Measurements from ENCODE around the gene ZNF280A. TPM values are rescaled to one million over a fixed set of nuclear protein-coding genes. Genes with fewer than 3 reads are reported as not detected.

The ZNF280A gene
- total and polyA plus RNA-seq, 9 of the 15 experiments (the other 6 are each of a cell fraction or from before 2014, with no cell fraction given): 19.0 to 40.8 (median 28.6) TPM

DNA sequence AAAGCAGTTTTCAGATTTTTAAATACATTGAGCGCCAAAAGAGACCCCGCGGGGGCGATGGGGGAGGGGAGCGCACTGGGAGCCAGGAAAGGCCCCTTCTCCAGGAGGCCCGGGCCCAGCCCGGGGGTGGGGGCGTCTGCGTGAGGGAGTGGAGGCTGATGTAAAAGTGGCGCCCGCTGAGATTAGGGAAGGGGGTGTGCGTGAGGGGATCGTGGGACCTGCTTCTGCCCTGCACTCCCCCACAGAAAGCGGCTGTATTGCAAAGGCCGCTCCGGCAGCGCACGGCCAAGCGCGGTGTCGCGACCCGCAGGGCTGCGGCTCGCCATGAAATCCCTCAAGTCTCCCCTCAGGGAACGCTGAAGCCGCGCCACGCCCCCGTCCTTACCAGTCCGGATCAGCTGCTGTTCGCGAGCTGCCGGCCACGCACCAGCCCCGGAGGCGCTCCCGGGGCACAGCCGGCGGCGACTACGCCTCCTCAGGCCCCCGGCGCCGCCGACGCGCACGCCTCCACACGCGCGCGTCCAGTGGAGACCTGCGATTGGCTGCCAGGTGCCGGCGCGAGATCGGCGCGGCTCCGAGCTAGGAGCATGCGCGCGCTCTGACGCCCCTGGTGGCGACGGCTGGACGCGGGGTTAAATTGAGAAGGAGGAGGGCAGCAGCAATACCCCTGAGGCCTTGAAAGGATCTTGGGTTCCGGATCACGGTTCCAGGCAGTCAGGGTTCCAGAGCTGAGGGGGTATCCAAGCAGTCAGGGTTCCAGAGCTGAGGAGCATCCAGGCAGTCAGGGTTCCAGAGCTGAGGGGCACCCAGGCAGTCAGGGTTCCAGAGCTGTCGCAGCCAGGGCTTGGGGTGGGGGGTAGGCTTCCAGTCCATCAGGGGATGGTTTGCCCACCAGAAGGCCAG, 11.5 kb downstream of the ZNF280A start, which contains the start of gene ZNF280B (continued):
- TF ChIP-seq, protein P1, sequence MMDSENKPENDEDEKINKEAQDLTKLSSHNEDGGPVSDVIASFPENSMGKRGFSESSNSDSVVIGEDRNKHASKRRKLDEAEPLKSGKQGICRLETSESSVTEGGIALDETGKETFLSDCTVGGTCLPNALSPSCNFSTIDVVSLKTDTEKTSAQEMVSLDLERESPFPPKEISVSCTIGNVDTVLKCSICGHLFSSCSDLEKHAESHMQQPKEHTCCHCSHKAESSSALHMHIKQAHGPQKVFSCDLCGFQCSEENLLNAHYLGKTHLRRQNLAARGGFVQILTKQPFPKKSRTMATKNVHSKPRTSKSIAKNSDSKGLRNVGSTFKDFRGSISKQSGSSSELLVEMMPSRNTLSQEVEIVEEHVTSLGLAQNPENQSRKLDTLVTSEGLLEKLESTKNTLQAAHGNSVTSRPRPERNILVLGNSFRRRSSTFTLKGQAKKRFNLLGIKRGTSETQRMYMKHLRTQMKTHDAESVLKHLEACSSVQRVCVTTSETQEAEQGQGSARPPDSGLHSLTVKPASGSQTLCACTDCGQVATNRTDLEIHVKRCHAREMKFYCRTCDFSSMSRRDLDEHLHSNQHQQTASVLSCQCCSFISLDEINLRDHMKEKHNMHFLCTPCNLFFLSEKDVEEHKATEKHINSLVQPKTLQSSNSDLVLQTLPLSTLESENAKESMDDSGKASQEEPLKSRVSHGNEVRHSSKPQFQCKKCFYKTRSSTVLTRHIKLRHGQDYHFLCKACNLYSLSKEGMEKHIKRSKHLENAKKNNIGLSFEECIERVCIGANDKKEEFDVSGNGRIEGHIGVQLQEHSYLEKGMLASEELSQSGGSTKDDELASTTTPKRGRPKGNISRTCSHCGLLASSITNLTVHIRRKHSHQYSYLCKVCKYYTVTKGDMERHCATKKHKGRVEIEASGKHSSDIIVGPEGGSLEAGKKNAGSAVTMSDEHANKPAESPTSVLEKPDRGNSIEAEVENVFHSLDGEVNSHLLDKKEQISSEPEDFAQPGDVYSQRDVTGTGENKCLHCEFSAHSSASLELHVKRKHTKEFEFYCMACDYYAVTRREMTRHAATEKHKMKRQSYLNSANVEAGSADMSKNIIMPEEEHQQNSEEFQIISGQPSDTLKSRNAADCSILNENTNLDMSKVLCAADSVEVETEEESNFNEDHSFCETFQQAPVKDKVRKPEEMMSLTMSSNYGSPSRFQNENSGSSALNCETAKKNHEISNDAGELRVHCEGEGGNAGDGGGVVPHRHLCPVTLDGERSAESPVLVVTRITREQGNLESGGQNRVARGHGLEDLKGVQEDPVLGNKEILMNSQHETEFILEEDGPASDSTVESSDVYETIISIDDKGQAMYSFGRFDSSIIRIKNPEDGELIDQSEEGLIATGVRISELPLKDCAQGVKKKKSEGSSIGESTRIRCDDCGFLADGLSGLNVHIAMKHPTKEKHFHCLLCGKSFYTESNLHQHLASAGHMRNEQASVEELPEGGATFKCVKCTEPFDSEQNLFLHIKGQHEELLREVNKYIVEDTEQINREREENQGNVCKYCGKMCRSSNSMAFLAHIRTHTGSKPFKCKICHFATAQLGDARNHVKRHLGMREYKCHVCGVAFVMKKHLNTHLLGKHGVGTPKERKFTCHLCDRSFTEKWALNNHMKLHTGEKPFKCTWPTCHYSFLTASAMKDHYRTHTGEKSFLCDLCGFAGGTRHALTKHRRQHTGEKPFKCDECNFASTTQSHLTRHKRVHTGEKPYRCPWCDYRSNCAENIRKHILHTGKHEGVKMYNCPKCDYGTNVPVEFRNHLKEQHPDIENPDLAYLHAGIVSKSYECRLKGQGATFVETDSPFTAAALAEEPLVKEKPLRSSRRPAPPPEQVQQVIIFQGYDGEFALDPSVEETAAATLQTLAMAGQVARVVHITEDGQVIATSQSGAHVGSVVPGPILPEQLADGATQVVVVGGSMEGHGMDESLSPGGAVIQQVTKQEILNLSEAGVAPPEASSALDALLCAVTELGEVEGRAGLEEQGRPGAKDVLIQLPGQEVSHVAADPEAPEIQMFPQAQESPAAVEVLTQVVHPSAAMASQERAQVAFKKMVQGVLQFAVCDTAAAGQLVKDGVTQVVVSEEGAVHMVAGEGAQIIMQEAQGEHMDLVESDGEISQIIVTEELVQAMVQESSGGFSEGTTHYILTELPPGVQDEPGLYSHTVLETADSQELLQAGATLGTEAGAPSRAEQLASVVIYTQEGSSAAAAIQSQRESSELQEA (IDR thresholded peaks at IDR 0.05; ENCODE audit: low read depth): no peak
- no peak for TF ChIP-seq TOE1 (IDR thresholded peaks at IDR 0.05; ENCODE audit: borderline replicate concordance)
- TF ChIP-seq TOE1 (CRISPR knock-in tag; IDR thresholded peaks at IDR 0.05; ENCODE audit: borderline replicate concordance, low read depth): peak; percentile 98
- TF ChIP-seq TAL1 (IDR thresholded peaks at IDR 0.05): no peak
- TF ChIP-seq, protein P2, sequence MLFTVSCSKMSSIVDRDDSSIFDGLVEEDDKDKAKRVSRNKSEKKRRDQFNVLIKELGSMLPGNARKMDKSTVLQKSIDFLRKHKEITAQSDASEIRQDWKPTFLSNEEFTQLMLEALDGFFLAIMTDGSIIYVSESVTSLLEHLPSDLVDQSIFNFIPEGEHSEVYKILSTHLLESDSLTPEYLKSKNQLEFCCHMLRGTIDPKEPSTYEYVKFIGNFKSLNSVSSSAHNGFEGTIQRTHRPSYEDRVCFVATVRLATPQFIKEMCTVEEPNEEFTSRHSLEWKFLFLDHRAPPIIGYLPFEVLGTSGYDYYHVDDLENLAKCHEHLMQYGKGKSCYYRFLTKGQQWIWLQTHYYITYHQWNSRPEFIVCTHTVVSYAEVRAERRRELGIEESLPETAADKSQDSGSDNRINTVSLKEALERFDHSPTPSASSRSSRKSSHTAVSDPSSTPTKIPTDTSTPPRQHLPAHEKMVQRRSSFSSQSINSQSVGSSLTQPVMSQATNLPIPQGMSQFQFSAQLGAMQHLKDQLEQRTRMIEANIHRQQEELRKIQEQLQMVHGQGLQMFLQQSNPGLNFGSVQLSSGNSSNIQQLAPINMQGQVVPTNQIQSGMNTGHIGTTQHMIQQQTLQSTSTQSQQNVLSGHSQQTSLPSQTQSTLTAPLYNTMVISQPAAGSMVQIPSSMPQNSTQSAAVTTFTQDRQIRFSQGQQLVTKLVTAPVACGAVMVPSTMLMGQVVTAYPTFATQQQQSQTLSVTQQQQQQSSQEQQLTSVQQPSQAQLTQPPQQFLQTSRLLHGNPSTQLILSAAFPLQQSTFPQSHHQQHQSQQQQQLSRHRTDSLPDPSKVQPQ (CRISPR knock-in tag; IDR thresholded peaks at IDR 0.05; ENCODE audit: borderline replicate concordance): no peak
- TF ChIP-seq, protein P3, sequence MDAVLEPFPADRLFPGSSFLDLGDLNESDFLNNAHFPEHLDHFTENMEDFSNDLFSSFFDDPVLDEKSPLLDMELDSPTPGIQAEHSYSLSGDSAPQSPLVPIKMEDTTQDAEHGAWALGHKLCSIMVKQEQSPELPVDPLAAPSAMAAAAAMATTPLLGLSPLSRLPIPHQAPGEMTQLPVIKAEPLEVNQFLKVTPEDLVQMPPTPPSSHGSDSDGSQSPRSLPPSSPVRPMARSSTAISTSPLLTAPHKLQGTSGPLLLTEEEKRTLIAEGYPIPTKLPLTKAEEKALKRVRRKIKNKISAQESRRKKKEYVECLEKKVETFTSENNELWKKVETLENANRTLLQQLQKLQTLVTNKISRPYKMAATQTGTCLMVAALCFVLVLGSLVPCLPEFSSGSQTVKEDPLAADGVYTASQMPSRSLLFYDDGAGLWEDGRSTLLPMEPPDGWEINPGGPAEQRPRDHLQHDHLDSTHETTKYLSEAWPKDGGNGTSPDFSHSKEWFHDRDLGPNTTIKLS (IDR thresholded peaks at IDR 0.05; ENCODE audit: borderline replicate concordance, low read depth): no peak
- no peak for TF ChIP-seq JUNB (CRISPR knock-in tag; conservative IDR thresholded peaks at IDR 0.05)
- TF ChIP-seq ZNF24 (IDR thresholded peaks at IDR 0.05): no peak
- no peak for TF ChIP-seq JUND (IDR thresholded peaks at IDR 0.05; ENCODE audit: borderline replicate concordance, low read depth, low read length)
- no peak for TF ChIP-seq JUND (tag; IDR thresholded peaks at IDR 0.05; ENCODE audit: borderline replicate concordance, low read depth, low read length)
- TF ChIP-seq, protein P4, sequence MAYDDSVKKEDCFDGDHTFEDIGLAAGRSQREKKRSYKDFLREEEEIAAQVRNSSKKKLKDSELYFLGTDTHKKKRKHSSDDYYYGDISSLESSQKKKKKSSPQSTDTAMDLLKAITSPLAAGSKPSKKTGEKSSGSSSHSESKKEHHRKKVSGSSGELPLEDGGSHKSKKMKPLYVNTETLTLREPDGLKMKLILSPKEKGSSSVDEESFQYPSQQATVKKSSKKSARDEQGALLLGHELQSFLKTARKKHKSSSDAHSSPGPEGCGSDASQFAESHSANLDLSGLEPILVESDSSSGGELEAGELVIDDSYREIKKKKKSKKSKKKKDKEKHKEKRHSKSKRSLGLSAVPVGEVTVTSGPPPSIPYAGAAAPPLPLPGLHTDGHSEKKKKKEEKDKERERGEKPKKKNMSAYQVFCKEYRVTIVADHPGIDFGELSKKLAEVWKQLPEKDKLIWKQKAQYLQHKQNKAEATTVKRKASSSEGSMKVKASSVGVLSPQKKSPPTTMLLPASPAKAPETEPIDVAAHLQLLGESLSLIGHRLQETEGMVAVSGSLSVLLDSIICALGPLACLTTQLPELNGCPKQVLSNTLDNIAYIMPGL (CRISPR knock-in tag; IDR thresholded peaks at IDR 0.05): peak; percentile 100
- TF ChIP-seq TGIF2 (CRISPR knock-in tag; IDR thresholded peaks at IDR 0.05): peak; percentile 82; the same call in 1 of the 2 replicates

All from K562 (cell line).